Right ventricle myocardium superior (tissue), 1 donor: ENCODE results near the gene TRAF1. TPM values are rescaled to one million over a fixed set of nuclear protein-coding genes. Genes with fewer than 3 reads are reported as not detected.

Source experiments
- ATAC-seq: fragments of 200-7000 bp; cut with Tn5 transposase; one replicate; pipeline ENCODE4 v1.9.1; 2020; ENCODE audit warnings: mild to moderate bottlenecking; ENCODE audit not compliant: poor library complexity
- DNase-seq: peaks from one replicate; pipeline ENCODE4 v3.0.0-alpha.2; 2020
- intact Hi-C: fragments of 100-400 bp; cut with DNase I; formaldehyde crosslinking; loops from one replicate; pipeline ENCODE4 v1.11.2; 2022
- total RNA-seq: library from RNA; stranded (reverse); fragmentation: NEBNext Ultra II Directional; extraction: Animal tissue kit (Norgen Biotek cat#: 25700); gene quantifications from one replicate; pipeline ENCODE4 v1.2.1, GENCODE V29; 2021
- donor health status: DM: no; HTN: yes; CAD: no; lungs with severe emphysema.

Gene TRAF1
- total RNA-seq, 1 donor from 2014 or later: 2.2 TPM

- peak; percentile 91 for ATAC-seq
- intact Hi-C loops: no loop called here
- DNase-seq: peak; percentile 73
Measured at GRCh38 chr9:120894321-120895148, 32.1 kb downstream of the TRAF1 start.

GRCh38 chr9:120893611-120894307 lies 32.8 kb downstream of the TRAF1 start:
- intact Hi-C loops: no loop called here
- no peak for DNase-seq
- no peak for ATAC-seq

- intact Hi-C loops: no loop called here
- DNase-seq (no peak), ATAC-seq (no peak)
Measured at GRCh38 chr9:120892748-120893610, 33.6 kb downstream of the TRAF1 start.

GRCh38 chr9:120891884-120892747 lies 34.5 kb downstream of the TRAF1 start:
- no peak for ATAC-seq
- no peak for DNase-seq
- intact Hi-C loops: no loop called here

- no peak for DNase-seq
- intact Hi-C loops: no loop called here
- ATAC-seq: no peak
Measured at GRCh38 chr9:120891245-120891883, 35.2 kb downstream of the TRAF1 start.

- intact Hi-C loops: no loop called here
- no peak for DNase-seq
- ATAC-seq: no peak
Measured at GRCh38 chr9:120890320-120891244, 36.0 kb downstream of the TRAF1 start.

GRCh38 chr9:120889606-120890271 lies 36.9 kb downstream of the TRAF1 start:
- DNase-seq (no peak), ATAC-seq (no peak)
- intact Hi-C loops: no loop called here

GRCh38 chr9:120888626-120889025 lies 38.0 kb downstream of the TRAF1 start:
- ATAC-seq (no peak), DNase-seq (no peak)
- intact Hi-C loops: no loop called here

GRCh38 chr9:120886490-120886967 lies 40.1 kb downstream of the TRAF1 start:
- ATAC-seq (peak; percentile 80), DNase-seq (peak; percentile 71)
- intact Hi-C loops: no loop called here

- DNase-seq (no peak), ATAC-seq (peak; percentile 69)
- intact Hi-C loops: no loop called here
Measured at GRCh38 chr9:120885958-120886357, 40.6 kb downstream of the TRAF1 start.

GRCh38 chr9:120885457-120885856 lies 41.1 kb downstream of the TRAF1 start:
- intact Hi-C loops: no loop called here
- no peak for ATAC-seq
- DNase-seq: no peak

- DNase-seq (no peak), ATAC-seq (no peak)
- intact Hi-C loops: no loop called here
Measured at GRCh38 chr9:120883608-120883996, 43.0 kb downstream of the TRAF1 start.

GRCh38 chr9:120882935-120883607 lies 43.5 kb downstream of the TRAF1 start:
- intact Hi-C loops: no loop called here
- DNase-seq (no peak), ATAC-seq (no peak)

GRCh38 chr9:120879446-120879845 lies 47.1 kb downstream of the TRAF1 start:
- intact Hi-C loops: loop anchor here (5.0 kb wide), 1 partner anchor 38 kb away; no protein-coding TSS in a partner anchor
- ATAC-seq (no peak), DNase-seq (no peak)
